ENCODE measurements around the gene DEFB131B. TPM values are rescaled to one million over a fixed set of nuclear protein-coding genes. Genes with fewer than 3 reads are reported as not detected.
"Not testable (repeated sequence)": the region's sequence is repeated elsewhere in the genome, so short reads cannot be mapped to it uniquely, and the experiment has no call there.

Gene DEFB131B
- total RNA-seq, 2 donors from 2014 or later: not detected

DNA sequence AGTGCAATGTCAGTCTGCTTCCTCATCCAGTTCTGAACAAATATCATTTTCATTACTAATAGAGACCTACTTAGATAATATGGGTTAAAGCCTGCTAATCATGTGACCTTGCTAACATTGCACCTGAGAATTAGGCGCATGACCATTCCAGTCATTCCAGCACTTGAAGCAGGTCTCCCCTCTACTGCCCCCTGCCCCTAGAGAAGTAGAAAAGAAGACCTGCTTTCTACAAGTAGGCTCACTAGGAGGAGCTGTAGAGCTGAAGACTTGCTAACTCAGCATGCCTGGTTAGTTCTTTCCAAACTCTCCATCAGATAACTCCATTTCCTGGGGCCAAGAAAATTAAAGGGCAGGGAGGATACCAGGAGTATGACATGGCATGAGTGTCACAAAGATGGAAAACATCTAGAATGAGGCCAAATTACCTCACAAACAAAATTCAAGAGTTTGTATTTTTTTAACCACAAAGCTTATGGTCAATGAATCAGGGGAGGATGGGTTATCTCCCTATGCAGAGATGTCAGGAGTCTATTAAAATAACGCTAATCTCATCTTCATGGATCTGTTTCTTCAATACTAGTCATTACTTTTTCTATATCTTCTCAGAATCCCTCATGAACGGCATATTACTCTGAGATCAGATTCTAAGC is 14.2 kb upstream of the DEFB131B start:
- intact Hi-C loops (cut with DNase I); H3K4me3 ChIP-seq; H3K9me3 ChIP-seq; H3K4me1 ChIP-seq (replicated peaks); DNase-seq (ENCODE audit: low spot score); H3K27me3 ChIP-seq (replicated peaks; ENCODE audit: insufficient read depth); H3K36me3 ChIP-seq; H3K27ac ChIP-seq: not testable (repeated sequence)
- 76% methylated on average over 3 of the region's 3 CpGs for WGBS
- TF ChIP-seq, protein P1, sequence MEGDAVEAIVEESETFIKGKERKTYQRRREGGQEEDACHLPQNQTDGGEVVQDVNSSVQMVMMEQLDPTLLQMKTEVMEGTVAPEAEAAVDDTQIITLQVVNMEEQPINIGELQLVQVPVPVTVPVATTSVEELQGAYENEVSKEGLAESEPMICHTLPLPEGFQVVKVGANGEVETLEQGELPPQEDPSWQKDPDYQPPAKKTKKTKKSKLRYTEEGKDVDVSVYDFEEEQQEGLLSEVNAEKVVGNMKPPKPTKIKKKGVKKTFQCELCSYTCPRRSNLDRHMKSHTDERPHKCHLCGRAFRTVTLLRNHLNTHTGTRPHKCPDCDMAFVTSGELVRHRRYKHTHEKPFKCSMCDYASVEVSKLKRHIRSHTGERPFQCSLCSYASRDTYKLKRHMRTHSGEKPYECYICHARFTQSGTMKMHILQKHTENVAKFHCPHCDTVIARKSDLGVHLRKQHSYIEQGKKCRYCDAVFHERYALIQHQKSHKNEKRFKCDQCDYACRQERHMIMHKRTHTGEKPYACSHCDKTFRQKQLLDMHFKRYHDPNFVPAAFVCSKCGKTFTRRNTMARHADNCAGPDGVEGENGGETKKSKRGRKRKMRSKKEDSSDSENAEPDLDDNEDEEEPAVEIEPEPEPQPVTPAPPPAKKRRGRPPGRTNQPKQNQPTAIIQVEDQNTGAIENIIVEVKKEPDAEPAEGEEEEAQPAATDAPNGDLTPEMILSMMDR (IDR thresholded peaks at IDR 0.05): peak in 2 of 4 experiments; percentile 57 to 62

DNA sequence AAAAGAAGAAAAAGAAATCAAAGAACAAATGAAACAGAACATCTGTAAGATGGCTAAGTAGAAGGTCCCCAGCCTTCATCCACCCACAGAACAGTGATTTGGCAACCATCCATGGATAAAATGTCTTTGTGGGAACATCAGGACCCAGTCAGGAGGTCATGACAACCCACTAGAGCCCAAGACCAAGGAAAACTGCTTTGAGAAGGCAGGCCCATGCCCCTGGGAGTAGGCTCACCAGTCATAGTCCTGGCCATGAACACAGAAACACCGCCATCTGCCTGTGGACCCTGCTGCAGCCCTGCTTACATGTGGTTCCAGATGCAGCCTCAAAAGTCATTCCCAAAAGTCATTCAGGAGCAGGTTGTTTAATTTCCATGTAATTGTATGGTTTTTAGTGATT is 11.0 kb upstream of the DEFB131B start:
- H3K36me3 ChIP-seq; intact Hi-C loops (cut with DNase I); H3K27me3 ChIP-seq (replicated peaks; ENCODE audit: insufficient read depth); H3K4me3 ChIP-seq; H3K9me3 ChIP-seq; DNase-seq (ENCODE audit: low spot score); H3K27ac ChIP-seq; H3K4me1 ChIP-seq (replicated peaks): not testable (repeated sequence)
- WGBS: 95% methylated on average over 1 of the region's 1 CpG

DNA sequence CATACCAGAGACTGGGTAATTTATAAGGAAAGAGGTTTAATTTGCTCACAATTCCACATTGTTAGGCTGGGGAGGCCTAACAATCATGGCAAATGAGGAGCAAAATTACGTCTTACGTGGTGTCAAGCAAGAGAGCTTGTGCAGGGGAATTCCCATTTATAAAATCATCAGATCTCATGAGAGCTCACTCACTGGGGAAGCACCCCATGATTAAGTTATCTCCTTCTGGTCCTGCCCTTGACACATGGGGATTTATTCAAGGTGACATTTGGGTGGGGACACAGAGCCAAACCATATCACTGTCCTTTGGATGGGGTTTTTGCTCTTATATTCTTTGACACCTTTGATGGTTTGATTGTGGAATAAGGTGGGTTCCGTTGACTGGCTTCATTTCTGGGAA is 8.3 kb upstream of the DEFB131B start:
- whole genome bisulfite sequencing: 97% methylated on average over 3 of the region's 3 CpGs
- DNase-seq (ENCODE audit: low spot score); H3K27ac ChIP-seq; H3K36me3 ChIP-seq; H3K4me3 ChIP-seq; H3K9me3 ChIP-seq; intact Hi-C loops (cut with DNase I); H3K27me3 ChIP-seq (replicated peaks; ENCODE audit: insufficient read depth); H3K4me1 ChIP-seq (replicated peaks): not testable (repeated sequence)

DNA sequence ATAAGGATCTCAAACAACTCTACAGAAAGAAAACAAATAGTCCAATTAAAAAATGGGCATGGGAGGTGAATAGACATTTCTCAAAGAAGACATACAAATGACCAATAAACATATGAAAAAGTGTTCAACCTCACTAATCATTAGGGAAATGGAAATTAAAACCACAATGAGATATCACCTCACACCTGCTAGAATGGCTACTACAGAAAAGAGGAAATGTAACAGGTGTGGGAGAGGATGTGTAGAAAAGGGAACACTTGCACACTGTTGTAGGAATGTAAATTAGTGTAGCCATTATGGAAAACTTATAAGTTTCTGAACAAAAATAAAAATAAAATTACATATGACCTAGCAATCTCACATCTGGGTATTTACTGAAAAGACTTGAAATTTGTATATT is 7.6 kb upstream of the DEFB131B start:
- intact Hi-C loops (cut with DNase I); H3K27me3 ChIP-seq (replicated peaks; ENCODE audit: insufficient read depth); H3K9me3 ChIP-seq; H3K27ac ChIP-seq; H3K4me3 ChIP-seq; H3K4me1 ChIP-seq (replicated peaks); H3K36me3 ChIP-seq; DNase-seq (ENCODE audit: low spot score): not testable (repeated sequence)

DNA sequence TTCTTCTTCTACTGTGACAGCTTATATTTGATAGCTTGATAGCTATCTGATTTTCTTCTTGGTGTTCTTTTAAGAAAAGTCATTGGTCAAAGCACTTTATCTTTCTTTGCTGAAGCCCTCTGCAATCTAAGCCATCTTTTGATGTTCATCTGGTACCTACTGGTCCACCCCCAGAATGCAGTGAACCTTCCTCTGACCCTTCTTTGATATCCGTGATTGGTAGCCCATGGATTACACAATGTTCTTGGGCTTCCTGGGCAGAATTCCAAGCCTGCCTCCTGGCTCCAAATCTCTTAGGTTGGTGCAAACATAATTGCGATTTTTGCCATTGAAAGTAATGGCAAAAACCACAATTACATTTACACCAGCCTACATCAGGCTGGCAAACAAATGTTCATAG is 2.0 kb upstream of the DEFB131B start:
- DNase-seq (ENCODE audit: low spot score); intact Hi-C loops (cut with DNase I): not testable (repeated sequence)

DNA sequence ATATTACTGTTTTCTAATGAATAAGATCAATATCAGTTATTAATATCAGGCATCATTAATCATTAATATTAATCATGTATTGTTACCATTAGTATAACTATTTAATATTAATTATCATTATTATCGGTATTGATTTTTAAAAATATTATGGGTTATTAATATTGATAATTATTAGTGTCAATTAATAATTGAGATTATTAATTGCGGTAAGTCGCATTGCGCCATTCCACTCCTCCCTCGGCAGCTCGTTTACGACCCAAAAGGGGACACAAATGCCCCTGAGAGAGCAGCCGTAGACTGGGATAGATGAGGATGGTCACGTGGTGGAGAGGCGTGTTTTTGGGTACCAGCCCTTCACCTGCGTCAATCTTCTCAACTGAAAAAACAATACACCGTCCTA is 7.6 kb downstream of the DEFB131B start:
- H3K27ac ChIP-seq; H3K9me3 ChIP-seq; DNase-seq (ENCODE audit: low spot score); H3K36me3 ChIP-seq; intact Hi-C loops (cut with DNase I); H3K27me3 ChIP-seq (replicated peaks; ENCODE audit: insufficient read depth); H3K4me1 ChIP-seq (replicated peaks); H3K4me3 ChIP-seq: not testable (repeated sequence)
- WGBS: 96% methylated on average over 12 of the region's 12 CpGs

More for the DNA sequence above, 2.0 kb upstream of the DEFB131B start:
- not testable (repeated sequence) for H3K27ac ChIP-seq; H3K9me3 ChIP-seq; H3K27me3 ChIP-seq (replicated peaks; ENCODE audit: insufficient read depth); H3K4me3 ChIP-seq; H3K36me3 ChIP-seq; H3K4me1 ChIP-seq (replicated peaks)
- 31% methylated on average over 2 of the region's 2 CpGs for WGBS

DNA sequence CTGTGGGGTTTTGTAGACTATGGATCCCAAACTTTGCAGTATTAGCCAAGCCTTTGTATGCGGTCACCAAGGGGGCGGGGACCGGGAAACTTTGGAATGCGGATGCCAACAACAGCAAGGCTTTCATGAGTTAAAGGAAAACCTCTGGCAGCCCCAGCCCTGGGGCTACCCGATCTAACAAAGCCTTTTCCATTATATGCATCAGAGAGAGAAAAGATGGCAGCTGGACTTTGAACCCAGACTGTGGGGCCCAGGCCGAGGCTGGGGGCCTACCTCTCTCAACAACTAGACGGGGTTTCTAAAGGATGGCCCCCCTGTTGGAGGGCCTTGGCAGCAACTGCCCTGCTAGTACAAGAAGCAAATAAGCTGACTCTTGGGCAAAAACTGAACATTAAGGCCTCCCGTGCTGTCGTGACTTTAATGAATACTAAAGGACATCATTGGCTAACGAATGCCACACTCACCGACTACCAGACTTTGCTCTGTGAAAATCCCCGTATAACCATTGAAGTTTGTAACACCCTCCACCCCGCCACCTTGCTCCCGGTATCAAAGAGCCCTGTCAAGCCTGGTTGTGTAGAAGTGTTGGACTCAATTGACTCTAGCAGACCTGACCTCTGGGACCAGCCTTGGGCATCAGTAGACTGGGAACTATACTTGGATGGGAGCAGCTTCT is 10.2 kb downstream of the DEFB131B start:
- H3K9me3 ChIP-seq; intact Hi-C loops (cut with DNase I); H3K36me3 ChIP-seq; DNase-seq (ENCODE audit: low spot score); H3K27ac ChIP-seq; H3K4me3 ChIP-seq; H3K4me1 ChIP-seq (replicated peaks); H3K27me3 ChIP-seq (replicated peaks; ENCODE audit: insufficient read depth): not testable (repeated sequence)
- 78% methylated on average over 14 of the region's 14 CpGs for WGBS

DNA sequence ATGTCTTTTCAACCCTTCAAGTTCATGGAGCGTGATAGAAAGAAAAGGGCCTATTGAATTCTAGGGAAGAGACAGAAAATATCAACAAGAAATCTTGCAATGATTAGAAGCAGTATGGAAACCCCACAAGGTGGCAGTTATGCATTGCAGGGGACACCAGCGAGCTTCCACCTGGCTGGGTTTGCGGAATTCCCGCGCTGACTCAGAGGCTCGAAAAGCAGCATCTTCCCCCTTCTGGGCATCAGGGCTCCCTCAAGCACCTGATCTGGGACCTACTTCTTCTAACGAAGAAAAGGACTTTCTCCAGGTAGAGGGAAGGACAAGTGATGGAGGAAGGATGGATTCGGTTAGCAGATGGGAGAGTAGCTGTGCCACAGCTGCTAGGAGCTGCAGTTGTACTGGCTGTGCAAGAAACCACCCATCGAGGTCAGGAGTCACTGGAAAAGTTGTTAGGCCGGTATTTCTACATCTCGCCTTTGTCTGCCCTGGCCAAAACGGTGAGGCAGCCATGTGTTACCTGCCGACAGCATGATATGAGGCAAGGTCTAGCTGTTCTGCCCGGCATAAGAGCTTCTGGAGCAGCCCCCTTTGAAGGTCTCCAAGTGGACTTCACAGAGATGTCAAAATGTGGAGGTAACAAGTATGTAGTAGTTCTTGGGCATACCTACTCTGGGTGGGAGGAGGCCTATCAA is 11.1 kb downstream of the DEFB131B start:
- H3K4me3 ChIP-seq; H3K9me3 ChIP-seq; H3K27ac ChIP-seq; H3K4me1 ChIP-seq (replicated peaks); H3K27me3 ChIP-seq (replicated peaks; ENCODE audit: insufficient read depth); intact Hi-C loops (cut with DNase I); DNase-seq (ENCODE audit: low spot score); H3K36me3 ChIP-seq: not testable (repeated sequence)
- 90% methylated on average over 14 of the region's 14 CpGs for WGBS
